Measurements from ENCODE around the gene MINDY2.

DNA sequence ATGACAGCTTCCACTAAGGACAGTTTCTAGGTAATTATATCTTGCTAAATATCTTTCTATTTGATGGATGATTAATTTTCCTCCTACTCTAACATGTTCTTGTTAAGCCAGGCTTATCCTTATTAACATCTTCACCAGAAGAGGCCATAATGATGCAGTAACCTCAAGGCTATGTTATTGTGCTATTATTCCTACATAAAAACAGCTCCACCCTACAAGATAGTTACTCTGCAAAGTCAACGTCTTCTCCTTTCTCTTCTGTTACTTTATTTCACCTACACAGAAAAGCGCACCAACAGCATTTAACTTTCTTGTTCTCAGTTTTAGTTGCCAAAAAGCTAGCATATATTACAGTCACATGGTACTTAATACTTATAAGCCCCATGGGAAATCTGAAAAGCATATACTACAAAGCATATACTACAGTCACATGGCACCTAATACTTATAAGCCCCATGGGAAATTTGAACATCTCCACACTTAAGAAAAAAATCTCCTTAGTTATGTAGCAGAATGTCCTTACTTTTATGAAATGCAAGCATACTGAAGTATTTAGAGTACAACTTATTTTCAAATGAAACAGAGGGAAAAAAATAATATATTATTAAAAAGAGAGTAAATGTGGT is 35.0 kb upstream of the MINDY2 start:
- no peak for TF ChIP-seq EZH2phosphoT487 (IDR thresholded peaks at IDR 0.05; ENCODE audit: low read length)
- TF ChIP-seq, protein P1, sequence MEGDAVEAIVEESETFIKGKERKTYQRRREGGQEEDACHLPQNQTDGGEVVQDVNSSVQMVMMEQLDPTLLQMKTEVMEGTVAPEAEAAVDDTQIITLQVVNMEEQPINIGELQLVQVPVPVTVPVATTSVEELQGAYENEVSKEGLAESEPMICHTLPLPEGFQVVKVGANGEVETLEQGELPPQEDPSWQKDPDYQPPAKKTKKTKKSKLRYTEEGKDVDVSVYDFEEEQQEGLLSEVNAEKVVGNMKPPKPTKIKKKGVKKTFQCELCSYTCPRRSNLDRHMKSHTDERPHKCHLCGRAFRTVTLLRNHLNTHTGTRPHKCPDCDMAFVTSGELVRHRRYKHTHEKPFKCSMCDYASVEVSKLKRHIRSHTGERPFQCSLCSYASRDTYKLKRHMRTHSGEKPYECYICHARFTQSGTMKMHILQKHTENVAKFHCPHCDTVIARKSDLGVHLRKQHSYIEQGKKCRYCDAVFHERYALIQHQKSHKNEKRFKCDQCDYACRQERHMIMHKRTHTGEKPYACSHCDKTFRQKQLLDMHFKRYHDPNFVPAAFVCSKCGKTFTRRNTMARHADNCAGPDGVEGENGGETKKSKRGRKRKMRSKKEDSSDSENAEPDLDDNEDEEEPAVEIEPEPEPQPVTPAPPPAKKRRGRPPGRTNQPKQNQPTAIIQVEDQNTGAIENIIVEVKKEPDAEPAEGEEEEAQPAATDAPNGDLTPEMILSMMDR (IDR thresholded peaks at IDR 0.05; ENCODE audit: low read length): no peak
